GM15510 (cell line): ENCODE measurements around the gene PRPS2.

Source experiments
- POLR2A ChIP-seq: IDR thresholded peaks from 3 replicates; pipeline ENCODE4 v1.6.1; 2011; ENCODE audit warnings: borderline replicate concordance; ENCODE audit not compliant: insufficient read length; ENCODE audit errors: extremely low read depth

The PRPS2 gene

GRCh38 chrX:12866451-12867377, 75.5 kb downstream of the PRPS2 start, which contains the start of gene TLR7:
TLR7 (plus strand) TSS chrX:12867072; CDS start chrX:12867579, 507 bp downstream.
- peak; percentile 25 for TF ChIP-seq POLR2A

GRCh38 chrX:12867685-12868084, 76.5 kb downstream of the PRPS2 start:
- TF ChIP-seq POLR2A: no peak

GRCh38 chrX:12868747-12869146, 77.5 kb downstream of the PRPS2 start:
- no peak for TF ChIP-seq POLR2A

GRCh38 chrX:12871257-12871656, 80.0 kb downstream of the PRPS2 start:
- TF ChIP-seq POLR2A: no peak

GRCh38 chrX:12872741-12873140, 81.5 kb downstream of the PRPS2 start:
- no peak for TF ChIP-seq POLR2A
